SH-SY5Y (cell line): ENCODE data around the gene DMBX1.

Source experiments
- GATA2 ChIP-seq: IDR thresholded peaks from 2 replicates; pipeline ENCODE4 v1.6.1; 2011; ENCODE audit warnings: mild to moderate bottlenecking, low read depth, low read length
- GATA3 ChIP-seq: IDR thresholded peaks from 2 replicates; pipeline ENCODE4 v1.6.1; 2011; ENCODE audit warnings: low read depth, mild to moderate bottlenecking, low read length, moderate library complexity

GRCh38 chr1:46493316-46494032, 3.8 kb downstream of the DMBX1 start:
- no peak for TF ChIP-seq GATA3
- no peak for TF ChIP-seq GATA2
